Mesodermal cell (in vitro differentiated cells): ENCODE data around the gene RAP1GDS1.
"Not testable (repeated sequence)": the region's sequence is repeated elsewhere in the genome, so short reads cannot be mapped to it uniquely, and the experiment has no call there.

Experiments used
- H3K27ac ChIP-seq: 2 replicates; pipeline ENCODE4 v1.7.0; 2013; ENCODE audit warnings: mild to moderate bottlenecking, low read depth, low read length, moderate library complexity; ENCODE audit not compliant: severe bottlenecking
- H3K36me3 ChIP-seq: 2 replicates; pipeline ENCODE4 v1.7.1; 2013; ENCODE audit warnings: mild to moderate bottlenecking, low read length, moderate library complexity; ENCODE audit not compliant: control insufficient read depth, insufficient read depth
- H3K4me1 ChIP-seq: one replicate; pipeline ENCODE4 v1.7.1; 2013; ENCODE audit warnings: mild to moderate bottlenecking, low read length; ENCODE audit not compliant: insufficient read depth, control insufficient read depth, poor library complexity, severe bottlenecking
- H3K4me3 ChIP-seq: 2 replicates; pipeline ENCODE4 v1.7.0; 2013; ENCODE audit warnings: low read length, control low read depth, mild to moderate bottlenecking; ENCODE audit not compliant: insufficient read depth, poor library complexity, severe bottlenecking; ENCODE audit errors: extremely low read depth
- H3K9me3 ChIP-seq: 2 replicates; pipeline ENCODE4 v1.7.1; 2013; ENCODE audit warnings: mild to moderate bottlenecking, low read length, moderate library complexity; ENCODE audit not compliant: control insufficient read depth
- WGBS, 2 experiments: methylation state at CpG; one replicate each; pipeline ENCODE4 v1.1.5; 2013; ENCODE audit warnings: missing lambda C conversion rate in 2 of 2; ENCODE audit not compliant: insufficient coverage in 2 of 2; 5-methylcytosine and 5-hydroxymethylcytosine counted together

Gene RAP1GDS1

DNA sequence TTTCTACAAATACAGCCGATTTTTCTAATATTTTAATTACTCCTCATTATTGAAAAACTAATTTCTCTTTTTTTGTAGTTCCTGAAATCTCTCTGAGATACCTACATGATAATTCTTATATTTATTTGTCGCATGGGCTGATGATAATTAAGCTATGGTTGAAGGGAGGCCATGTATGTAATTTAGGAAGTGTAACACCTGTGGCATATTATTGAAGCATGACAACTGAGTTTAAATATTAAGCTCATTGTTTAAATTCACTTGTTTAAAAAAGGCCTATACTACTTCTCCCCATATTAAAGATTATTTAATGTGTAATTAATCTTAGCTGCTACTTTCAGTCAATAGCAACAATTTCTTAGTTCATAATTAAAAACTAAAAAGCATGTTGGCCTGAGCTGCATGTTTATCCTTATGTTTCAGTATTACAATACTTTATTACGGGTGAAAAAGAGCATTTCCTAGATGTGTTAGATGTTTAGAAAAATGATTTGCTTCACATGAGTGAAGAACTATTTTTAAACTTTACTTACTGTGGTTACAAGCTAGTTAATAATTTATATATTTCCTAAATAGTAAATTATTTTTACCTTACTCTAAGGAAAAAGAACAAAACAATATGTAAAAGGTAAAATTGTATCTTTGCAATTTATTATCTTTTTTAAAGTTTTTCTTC is 122.4 kb downstream of the RAP1GDS1 start:
- no peak overlapping the region for H3K4me3 ChIP-seq
- WGBS, 2 experiments: no CpG with 5 or more reads among the region's 3 CpGs
- H3K4me1 ChIP-seq: no peaks in the 10 kb centered on the region
- no peaks in the 10 kb centered on the region for H3K36me3 ChIP-seq
- no peaks in the 10 kb centered on the region for H3K9me3 ChIP-seq
- H3K27ac ChIP-seq: no peak overlapping the region

GRCh38 chr4:98385831-98386230 is 124.6 kb downstream of the RAP1GDS1 start:
- Histone ChIP-seq H3K27ac (no peak overlapping the region), H3K36me3 (no peaks in the 10 kb centered on the region), H3K9me3 (no peaks in the 10 kb centered on the region), H3K4me1 (no peaks in the 10 kb centered on the region), H3K4me3 (no peak overlapping the region)
- 100% methylated on average over 1 of the region's 2 CpGs; no CpG with 5 or more reads in 1 of the 2 experiments for WGBS, 2 experiments

- Histone ChIP-seq H3K4me1 (no peaks in the 10 kb centered on the region), H3K27ac (no peak overlapping the region), H3K9me3 (no peaks in the 10 kb centered on the region), H3K4me3 (no peak overlapping the region), H3K36me3 (no peaks in the 10 kb centered on the region)
- 80 to 100% methylated on average over 2 of the region's 5 CpGs for WGBS, 2 experiments
These were observed 126.3 kb downstream of the RAP1GDS1 start for GRCh38 chr4:98387345-98388026.

- WGBS, 2 experiments: no CpG with 5 or more reads among the region's 1 CpG
- H3K4me1 ChIP-seq: no peaks in the 10 kb centered on the region
- no peak overlapping the region for H3K4me3 ChIP-seq
- no peak overlapping the region for H3K27ac ChIP-seq
- H3K9me3 ChIP-seq: no peaks in the 10 kb centered on the region
- H3K36me3 ChIP-seq: peaks cover 15% of the 10 kb centered on the region
These were observed 132.9 kb downstream of the RAP1GDS1 start for GRCh38 chr4:98394134-98394533.

- WGBS, 2 experiments: 100% methylated on average over 1 of the region's 1 CpG
- peaks cover 15% of the 10 kb centered on the region for H3K36me3 ChIP-seq
These were observed 138.7 kb downstream of the RAP1GDS1 start for GRCh38 chr4:98399915-98400314.

GRCh38 chr4:98406819-98407218 is 145.6 kb downstream of the RAP1GDS1 start:
- H3K9me3 ChIP-seq: no peaks in the 10 kb centered on the region
- H3K4me1 ChIP-seq: no peaks in the 10 kb centered on the region
- no CpG with 5 or more reads among the region's 2 CpGs for WGBS, 2 experiments
- H3K36me3 ChIP-seq: peaks cover 4% of the 10 kb centered on the region
- no peak overlapping the region for H3K4me3 ChIP-seq
- no peak overlapping the region for H3K27ac ChIP-seq

More at GRCh38 chr4:98399915-98400314, 138.7 kb downstream of the RAP1GDS1 start:
- no peak overlapping the region for H3K27ac ChIP-seq
- no peak overlapping the region for H3K4me3 ChIP-seq
- H3K9me3 ChIP-seq: no peaks in the 10 kb centered on the region
- no peaks in the 10 kb centered on the region for H3K4me1 ChIP-seq

- no peaks in the 10 kb centered on the region for H3K4me1 ChIP-seq
- no peak overlapping the region for H3K27ac ChIP-seq
- peaks cover 10% of the 10 kb centered on the region for H3K36me3 ChIP-seq
- WGBS, 2 experiments: no CpG with 5 or more reads among the region's 2 CpGs
- no peaks in the 10 kb centered on the region for H3K9me3 ChIP-seq
- no peak overlapping the region for H3K4me3 ChIP-seq
These were observed 150.5 kb downstream of the RAP1GDS1 start for GRCh38 chr4:98411731-98412130.

GRCh38 chr4:98416844-98417243 is 155.7 kb downstream of the RAP1GDS1 start:
- Histone ChIP-seq H3K4me3 (no peak overlapping the region), H3K9me3 (no peaks in the 10 kb centered on the region), H3K36me3 (peaks cover 20% of the 10 kb centered on the region), H3K4me1 (no peaks in the 10 kb centered on the region), H3K27ac (no peak overlapping the region)

DNA sequence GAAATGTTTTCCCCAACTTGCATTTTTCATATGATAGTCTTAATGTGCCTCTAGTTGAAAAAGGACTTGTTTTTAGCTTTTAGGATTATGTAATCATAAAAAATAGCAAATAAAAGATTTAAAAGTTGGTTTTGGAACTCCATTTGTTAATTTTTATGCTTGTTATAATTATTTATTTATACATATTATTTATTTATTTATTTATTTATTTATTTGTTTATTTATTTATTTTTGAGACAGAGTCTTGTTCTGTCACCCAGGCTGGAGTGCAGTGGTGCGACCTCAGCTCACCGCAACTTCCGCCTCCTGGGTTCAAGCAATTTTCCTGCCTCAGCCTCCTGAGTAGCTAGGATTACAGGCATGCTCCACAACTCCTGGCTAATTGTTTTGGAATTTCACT is 159.0 kb downstream of the RAP1GDS1 start:
- 92 to 95% methylated on average over 3 of the region's 3 CpGs for WGBS, 2 experiments
- peaks cover 48% of the 10 kb centered on the region for H3K36me3 ChIP-seq

GRCh38 chr4:98421111-98421510 is 159.9 kb downstream of the RAP1GDS1 start:
- no peak overlapping the region for H3K4me3 ChIP-seq
- H3K36me3 ChIP-seq: peaks cover 52% of the 10 kb centered on the region
- no peak overlapping the region for H3K27ac ChIP-seq
- no peaks in the 10 kb centered on the region for H3K9me3 ChIP-seq
- WGBS, 2 experiments: 88 to 97% methylated on average over 4 of the region's 5 CpGs
- H3K4me1 ChIP-seq: no peaks in the 10 kb centered on the region

More for the DNA sequence above, 159.0 kb downstream of the RAP1GDS1 start:
- H3K4me1 ChIP-seq, H3K4me3 ChIP-seq, H3K9me3 ChIP-seq, H3K27ac ChIP-seq: not testable (repeated sequence)

DNA sequence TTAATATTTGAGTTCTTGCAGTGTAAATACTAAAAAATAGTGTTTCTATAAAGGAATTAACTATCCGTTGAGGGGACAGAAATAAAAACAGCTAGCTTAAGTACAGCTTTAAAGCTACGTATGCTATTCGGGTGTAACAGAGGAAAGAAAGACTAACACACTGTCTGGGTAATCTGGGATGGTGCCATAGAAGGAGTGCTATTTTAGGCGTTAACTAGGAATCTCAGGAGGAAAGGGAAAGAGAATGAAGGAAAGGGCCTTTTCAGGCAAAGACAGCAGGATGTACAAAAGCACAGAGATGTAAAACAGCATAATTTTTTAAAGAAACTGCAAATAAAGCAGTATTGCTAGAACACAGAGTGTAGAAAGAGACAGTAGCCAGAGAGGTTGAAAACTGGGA is 161.8 kb downstream of the RAP1GDS1 start:
- peaks cover 43% of the 10 kb centered on the region for H3K36me3 ChIP-seq
- 93 to 96% methylated on average over 3 to 4 of the region's 4 CpGs for WGBS, 2 experiments
- H3K4me1 ChIP-seq: no peaks in the 10 kb centered on the region
- H3K9me3 ChIP-seq: no peaks in the 10 kb centered on the region
- H3K27ac ChIP-seq: no peak overlapping the region
- no peak overlapping the region for H3K4me3 ChIP-seq
